WERI-Rb-1 (cell line): ENCODE measurements around the gene HERC3.

Experiments used
- DNase-seq: peaks from one replicate; pipeline ENCODE4 v3.0.0-alpha.2; 2020
- H3K27ac ChIP-seq: fragments of 250-450 bp; sonication (Bioruptor Pico); 2 replicates; pipeline ENCODE4 v1.5.1; 2020; ENCODE audit warnings: mild to moderate bottlenecking, moderate library complexity
- H3K27me3 ChIP-seq: fragments of 250-450 bp; sonication (Bioruptor Pico); 2 replicates; pipeline ENCODE4 v1.5.1; 2021; ENCODE audit warnings: mild to moderate bottlenecking, low read depth, moderate library complexity; ENCODE audit not compliant: insufficient read depth, severe bottlenecking
- H3K36me3 ChIP-seq: fragments of 250-450 bp; sonication (Bioruptor Pico); 2 replicates; pipeline ENCODE4 v1.5.1; 2020; ENCODE audit warnings: mild to moderate bottlenecking, moderate library complexity
- H3K4me3 ChIP-seq: 2 replicates; pipeline ENCODE4 v1.5.1; 2011; ENCODE audit warnings: low read depth, mild to moderate bottlenecking, control low read depth, low read length
- H3K9me3 ChIP-seq: fragments of 250-450 bp; sonication (Bioruptor Pico); 2 replicates; pipeline ENCODE4 v1.5.1; 2021; ENCODE audit warnings: mild to moderate bottlenecking, moderate library complexity; ENCODE audit not compliant: severe bottlenecking
- CTCF ChIP-seq: IDR thresholded peaks from 2 replicates; pipeline ENCODE4 v1.5.1; 2011; ENCODE audit warnings: low read depth, mild to moderate bottlenecking, control low read depth, inconsistent platforms, low read length

The HERC3 gene

DNA sequence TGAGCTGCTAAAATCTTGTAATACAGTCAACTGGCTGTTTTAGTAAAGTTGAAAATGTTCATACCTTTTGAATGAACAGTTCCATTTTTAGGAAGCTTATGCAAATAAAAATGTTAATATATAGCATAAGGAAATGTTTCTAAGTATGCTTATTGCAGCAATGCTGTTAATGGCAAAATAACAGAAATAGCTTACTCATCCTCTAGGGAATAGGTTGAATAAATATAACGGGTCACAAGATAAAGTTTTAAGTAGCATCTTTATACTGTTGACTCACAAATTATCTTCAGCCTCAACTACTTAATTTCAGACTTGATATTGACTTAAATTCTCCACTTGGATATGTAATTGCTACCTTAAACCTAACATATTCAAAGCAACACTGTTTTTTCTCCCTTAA, 27.7 kb downstream of the HERC3 start:
- TF ChIP-seq CTCF = no peak
- no peak for DNase-seq
- Histone ChIP-seq H3K27ac (no peak overlapping the region), H3K9me3 (no peaks in the 10 kb centered on the region), H3K4me3 (no peak overlapping the region), H3K27me3 (no peaks in the 10 kb centered on the region), H3K36me3 (no peaks in the 10 kb centered on the region)

- TF ChIP-seq CTCF = no peak
- Histone ChIP-seq H3K36me3 (no peaks in the 10 kb centered on the region), H3K27me3 (no peaks in the 10 kb centered on the region), H3K9me3 (no peaks in the 10 kb centered on the region), H3K27ac (no peak overlapping the region), H3K4me3 (no peak overlapping the region)
- no peak for DNase-seq
Observed at GRCh38 chr4:88621763-88622327, 29.6 kb downstream of the HERC3 start.

DNA sequence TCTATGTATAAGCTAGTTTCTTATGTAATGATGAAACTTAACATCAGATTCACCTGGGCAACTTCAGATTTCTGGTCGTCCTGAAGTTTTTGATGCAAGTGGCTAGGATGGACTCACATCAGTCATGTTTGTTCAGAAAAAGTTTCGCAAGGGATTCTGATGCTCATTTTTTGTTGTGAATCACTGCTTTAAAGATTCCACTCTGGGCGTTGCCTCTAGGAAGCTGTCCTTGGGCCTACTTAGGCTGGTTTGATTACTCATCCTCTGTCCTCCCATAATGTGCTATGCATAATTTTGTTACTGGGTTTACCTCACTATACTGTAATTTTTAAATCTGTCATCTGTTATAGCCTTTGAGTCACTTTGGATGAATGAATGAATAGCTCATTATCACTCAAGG, 30.8 kb downstream of the HERC3 start:
- Histone ChIP-seq H3K27me3 (no peaks in the 10 kb centered on the region), H3K9me3 (no peaks in the 10 kb centered on the region), H3K36me3 (no peaks in the 10 kb centered on the region), H3K27ac (no peak overlapping the region), H3K4me3 (no peak overlapping the region)
- TF ChIP-seq CTCF = no peak
- no peak for DNase-seq

- no peak overlapping the region for H3K4me3 ChIP-seq
- H3K36me3 ChIP-seq = no peaks in the 10 kb centered on the region
- TF ChIP-seq CTCF = no peak
- no peak for DNase-seq
- no peaks in the 10 kb centered on the region for H3K9me3 ChIP-seq
- no peaks in the 10 kb centered on the region for H3K27me3 ChIP-seq
- H3K27ac ChIP-seq = no peak overlapping the region
Observed at GRCh38 chr4:88628746-88629145, 36.5 kb downstream of the HERC3 start.

DNA sequence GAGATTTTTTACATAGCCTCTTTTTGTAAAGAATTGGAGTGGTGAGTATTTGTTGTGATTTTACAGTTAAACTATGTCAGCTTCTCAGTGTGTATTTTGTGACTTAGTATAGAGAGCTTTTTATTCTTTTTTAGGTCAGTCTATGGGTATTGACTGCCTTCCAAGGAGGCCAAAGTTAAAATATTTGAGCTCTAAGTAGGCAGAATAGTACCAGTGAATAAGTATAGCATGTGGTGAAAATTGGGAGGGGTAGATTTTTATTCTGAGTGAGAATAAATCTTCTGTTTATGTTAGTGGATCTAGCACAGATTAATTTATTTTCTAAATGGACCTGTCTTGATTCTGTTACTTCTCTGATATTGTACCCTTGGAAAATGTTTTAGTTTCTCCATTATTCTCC, 37.5 kb downstream of the HERC3 start:
- no peaks in the 10 kb centered on the region for H3K27me3 ChIP-seq
- H3K4me3 ChIP-seq = no peak overlapping the region
- H3K9me3 ChIP-seq = no peaks in the 10 kb centered on the region
- no peak overlapping the region for H3K27ac ChIP-seq
- no peak for DNase-seq
- no peak for TF ChIP-seq CTCF
- no peaks in the 10 kb centered on the region for H3K36me3 ChIP-seq

DNA sequence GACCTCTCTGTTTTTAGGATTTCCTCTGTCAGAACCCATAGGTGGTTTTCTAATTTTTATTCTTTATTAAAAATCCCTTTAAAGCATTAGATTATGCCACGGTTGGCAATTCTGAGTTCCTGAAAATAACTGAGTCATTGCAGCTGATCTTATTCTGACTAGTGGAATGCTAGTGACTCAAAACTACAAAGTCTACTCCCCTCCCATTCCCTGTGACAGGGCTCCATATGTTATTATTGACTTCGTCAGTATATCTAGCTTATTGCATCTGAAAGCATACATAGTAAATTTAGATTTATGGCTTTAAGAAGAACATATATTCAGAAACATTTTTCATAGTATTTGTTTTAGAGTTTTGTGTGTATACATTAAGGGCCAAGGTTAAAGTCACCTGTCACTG, 38.5 kb downstream of the HERC3 start:
- DNase-seq = no peak
- no peaks in the 10 kb centered on the region for H3K27me3 ChIP-seq
- no peaks in the 10 kb centered on the region for H3K36me3 ChIP-seq
- H3K4me3 ChIP-seq = no peak overlapping the region
- H3K9me3 ChIP-seq = no peaks in the 10 kb centered on the region
- no peak overlapping the region for H3K27ac ChIP-seq
- no peak for TF ChIP-seq CTCF
